Kasumi-1 (cell line): ENCODE measurements around the gene SLF1.
"Not testable (repeated sequence)": the region's sequence is repeated elsewhere in the genome, so short reads cannot be mapped to it uniquely, and the experiment has no call there.

Experiments
- DNase-seq, 2 experiments: peaks; one replicate each; lab custom pipeline; 2025; lab: John Stamatoyannopoulos, UW

The SLF1 gene

DNA sequence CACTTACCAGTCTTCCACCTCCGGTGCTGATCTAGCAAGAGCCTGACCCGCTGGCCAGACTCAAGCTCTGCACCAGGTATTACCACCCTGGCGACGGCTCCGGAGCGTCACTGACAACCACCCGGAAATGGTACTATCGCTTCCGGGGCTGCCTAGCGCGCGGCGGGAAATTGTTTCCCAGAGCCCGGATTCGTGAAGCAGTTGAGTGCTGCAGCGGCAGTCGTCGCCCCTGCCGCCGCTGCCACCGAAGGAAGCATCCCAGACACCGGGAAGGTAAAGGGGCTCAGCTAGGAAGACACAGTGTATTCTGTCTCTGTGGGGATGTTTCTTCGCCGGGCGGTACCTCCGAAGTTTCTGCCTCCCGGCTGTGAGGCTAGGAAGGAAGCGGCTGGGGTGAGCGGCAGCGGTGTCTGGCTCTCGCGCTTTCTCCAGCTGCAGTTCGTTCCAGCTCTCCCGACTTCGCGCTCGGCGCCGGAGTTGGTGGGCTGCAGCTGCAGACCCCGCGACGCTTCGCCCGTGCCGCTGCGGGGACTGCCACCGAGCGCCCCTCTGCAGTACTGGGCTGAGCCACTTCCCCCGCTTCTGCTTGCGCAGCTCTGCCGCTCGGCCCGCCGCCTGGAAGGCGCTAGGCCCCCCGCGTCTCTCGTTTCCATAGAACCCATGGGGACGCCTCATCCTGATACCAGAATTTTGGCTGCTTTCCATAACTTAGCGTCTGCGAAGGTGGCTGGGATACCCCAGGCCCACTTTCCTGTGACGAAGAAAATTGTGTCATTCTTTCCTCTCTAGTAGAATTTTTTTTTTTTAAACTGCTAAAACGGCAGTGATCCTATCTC, at the start of gene SLF1, which contains the start of gene KIAA0825:
SLF1 (plus strand) TSS at position 177 of the 836 bp plus-strand sequence. CDS start 10,142 bp downstream, outside the sequence.
KIAA0825 (minus strand) TSS at position 112 of the 836 bp plus-strand sequence. CDS start 81,478 bp downstream, outside the sequence.
- peak; percentile 88 to 91 for DNase-seq

DNA sequence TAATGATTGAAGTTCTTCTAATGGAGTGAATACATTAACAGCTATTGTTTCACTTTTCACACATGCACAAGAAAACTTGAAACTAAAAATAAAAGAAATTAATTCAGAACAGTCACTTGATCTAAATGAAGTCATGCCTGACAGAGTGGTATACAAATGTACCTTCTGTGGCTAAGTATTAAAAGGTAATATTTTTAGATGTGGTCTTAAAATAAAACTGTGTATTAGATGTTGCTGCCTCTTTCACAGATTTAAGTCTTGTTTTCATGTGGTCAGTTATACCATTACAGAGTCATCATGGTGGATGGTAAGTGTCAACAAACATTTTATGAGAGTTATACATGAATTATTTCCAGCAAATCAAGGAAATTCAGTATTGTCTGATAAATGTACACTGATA, 47.1 kb upstream of the SLF1 start:
- DNase-seq = no peak

DNA sequence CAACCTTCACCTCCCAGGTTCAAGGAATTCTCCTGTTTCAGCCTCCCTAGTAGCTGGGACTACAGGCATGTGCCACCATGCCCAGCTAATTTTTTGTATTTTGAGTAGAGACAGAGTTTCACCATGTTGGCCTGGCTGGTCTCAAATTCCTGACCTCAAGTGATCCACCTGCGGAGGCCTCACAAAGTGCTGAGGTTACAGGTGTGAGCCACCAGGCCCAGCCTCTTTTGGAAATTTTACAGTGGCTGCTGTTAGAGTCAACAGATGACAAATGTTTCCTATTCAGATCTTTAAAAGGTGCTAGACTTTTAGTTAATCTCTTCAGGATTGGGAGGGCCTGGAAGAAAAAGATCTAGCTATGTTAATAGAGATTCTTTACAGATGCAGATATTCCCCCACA, 45.1 kb upstream of the SLF1 start:
- not testable (repeated sequence) for DNase-seq

DNA sequence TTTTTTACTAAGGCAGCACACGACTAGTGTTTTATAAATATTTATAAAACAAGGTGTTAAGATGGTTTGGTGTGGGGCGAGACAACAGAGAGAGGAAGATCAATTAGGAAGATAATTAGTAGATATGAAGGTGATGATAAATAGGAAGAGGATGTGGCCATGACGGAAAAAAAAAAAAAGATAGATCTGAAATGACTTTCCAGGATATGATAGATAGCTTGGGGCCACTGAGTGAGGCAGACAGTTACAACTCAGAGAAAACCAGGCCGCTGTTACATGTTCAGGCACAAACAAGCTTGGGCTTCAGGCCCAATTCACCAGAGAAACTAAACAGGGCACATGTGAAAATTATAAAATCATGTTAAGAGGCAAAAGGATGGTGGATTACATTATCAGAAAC, 43.3 kb upstream of the SLF1 start:
- no peak for DNase-seq

DNA sequence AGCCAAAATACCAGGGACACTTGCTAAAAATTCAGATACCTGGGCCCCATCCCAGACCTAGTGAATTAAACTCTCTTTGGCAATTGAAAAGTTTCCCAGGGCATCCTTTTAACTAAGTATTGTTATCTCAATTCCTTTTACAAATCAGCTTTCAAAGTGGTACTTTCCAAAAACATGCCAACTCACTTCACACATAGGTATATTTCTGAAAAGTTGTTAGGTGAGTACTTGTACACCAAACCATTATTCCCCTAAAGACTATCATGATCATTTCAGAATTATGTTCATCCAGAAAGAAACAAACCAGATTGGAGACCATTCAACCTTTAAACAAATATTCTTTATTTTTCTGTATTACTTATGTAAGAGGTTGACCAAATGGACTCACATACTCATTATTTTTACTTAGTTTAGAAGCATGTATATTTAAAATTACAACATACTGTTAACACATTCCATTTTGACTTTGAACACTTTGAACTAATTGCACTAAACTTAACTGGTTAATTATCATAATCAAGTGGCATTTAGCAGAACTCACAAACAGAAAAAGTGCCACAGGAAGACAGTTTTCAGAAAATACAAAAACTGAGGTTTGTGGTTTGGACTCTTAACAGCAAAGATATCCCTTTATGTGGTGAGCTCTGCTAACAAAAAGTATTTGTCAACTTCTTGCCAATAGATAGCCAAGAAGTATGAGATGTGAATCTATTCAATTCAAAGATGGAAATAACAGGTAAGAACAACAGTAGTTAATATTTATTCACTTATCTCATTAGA, 40.8 kb upstream of the SLF1 start:
- DNase-seq = peak in 1 of 2 experiments; percentile 18

DNA sequence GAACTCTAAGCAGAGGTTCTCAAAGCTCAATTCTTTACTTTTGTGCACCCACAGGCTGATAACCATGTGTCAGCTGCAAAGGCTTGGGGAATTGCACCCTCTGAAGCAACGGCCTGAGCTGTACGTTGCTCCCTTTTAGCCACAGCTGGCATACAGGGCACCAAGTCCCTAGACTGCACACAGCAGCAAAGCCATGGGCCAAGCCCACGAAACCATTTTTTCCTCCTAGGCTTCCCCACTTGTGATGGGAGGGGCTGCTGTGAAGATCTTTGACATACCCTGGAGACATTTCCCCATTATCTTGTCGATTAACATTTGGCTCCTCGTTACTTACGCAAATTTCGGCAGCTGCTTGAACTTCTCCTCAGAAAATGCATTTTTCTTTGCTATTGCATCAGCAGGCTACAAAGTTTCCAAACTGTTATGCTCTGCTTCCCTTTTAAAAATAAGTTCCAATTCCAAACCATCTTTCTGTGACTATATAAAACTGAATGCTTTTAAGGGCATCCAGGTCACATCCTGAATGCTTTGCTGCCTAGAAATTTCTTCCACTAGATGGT, 23.1 kb upstream of the SLF1 start:
- DNase-seq = no peak

DNA sequence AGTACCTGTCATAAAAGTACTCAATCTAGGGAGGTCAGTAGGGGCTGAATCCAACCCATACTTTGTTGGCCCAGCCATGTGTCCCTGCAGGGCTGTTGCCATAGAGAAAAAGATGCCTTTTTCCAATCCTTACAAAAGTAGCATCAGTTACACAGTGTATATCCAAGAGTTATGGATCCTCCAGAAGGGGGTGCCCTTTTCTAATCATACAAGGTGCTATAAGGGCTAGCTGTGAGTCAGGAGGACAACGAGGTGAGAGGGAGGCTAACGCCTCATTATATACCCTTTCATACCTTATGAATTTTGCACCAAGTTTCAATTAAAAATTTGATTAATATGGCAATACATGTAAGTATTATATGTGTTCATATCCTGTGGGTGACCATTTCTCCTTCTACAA, 4.9 kb upstream of the SLF1 start:
- peak; percentile 2 to 16 for DNase-seq

DNA sequence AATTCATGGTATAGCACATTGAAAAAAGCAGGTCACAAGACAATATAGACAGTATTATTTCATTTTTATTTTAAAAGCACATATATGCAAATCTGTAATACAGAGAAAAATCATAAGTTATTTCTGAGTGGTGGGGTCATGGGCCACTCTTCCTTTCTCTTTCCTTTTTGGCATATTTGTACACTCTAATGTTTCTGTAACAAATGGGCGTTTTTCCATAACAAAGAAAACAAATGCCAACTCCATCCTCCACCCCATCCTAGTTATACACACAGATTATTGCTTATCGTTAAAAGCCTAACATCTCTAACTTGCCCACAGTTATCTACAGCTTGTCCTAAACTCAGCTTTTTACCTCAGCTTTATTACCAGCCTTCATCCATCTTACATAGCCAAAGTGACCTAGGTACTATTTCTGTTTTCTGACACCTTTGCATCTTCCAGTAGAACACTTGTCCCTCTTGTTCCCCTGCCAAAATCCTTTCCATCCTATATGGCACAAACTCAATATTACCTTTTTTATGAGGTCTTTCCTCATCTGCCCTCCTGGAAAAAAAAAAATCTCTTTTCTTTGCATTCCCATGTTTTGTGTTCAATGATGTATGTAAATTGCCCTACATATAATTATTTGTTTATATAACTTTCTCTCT, 4.2 kb upstream of the SLF1 start:
- DNase-seq = no peak

DNA sequence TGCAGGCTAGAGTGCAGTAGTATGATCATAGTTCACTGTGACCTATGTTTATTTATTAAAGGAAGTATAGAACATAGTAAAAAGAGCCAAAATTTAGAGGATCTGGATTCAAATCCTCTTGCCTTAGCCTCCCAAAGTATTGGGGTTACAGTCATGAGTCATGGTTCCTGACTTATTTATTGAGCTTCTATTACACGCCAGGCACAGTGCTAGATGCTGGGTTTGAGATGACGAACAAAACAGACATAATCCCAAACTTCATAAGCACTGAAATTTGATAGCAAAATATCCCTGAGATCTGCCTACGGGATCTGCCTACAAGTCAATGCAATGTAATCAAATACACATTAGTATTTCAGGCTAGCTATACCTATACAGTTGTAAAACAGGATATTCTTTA, 2.6 kb upstream of the SLF1 start:
- no peak for DNase-seq

DNA sequence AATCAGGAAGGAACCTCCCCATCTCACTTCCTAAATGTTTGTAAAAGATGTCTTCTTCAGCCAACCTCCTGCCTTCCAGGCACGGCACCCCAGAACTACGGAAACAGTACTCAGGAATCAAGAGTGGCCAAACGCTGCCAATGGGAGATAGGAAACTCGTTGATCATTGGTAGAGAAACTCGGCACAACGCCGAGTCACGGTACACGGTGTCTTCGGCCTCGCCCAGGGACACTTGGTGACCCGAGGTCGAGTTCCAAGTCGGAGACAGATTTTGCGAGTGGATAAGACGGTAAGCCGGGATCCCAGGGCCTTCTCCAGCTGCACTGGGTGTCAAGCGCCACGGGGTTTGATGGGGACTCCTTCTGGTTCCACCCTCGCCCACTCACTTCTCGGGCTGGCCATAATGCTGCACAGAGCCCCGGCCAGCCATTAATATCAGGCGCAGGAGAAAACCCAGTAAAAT, 408 bp upstream of the SLF1 start:
- DNase-seq = peak; percentile 61 to 75

DNA sequence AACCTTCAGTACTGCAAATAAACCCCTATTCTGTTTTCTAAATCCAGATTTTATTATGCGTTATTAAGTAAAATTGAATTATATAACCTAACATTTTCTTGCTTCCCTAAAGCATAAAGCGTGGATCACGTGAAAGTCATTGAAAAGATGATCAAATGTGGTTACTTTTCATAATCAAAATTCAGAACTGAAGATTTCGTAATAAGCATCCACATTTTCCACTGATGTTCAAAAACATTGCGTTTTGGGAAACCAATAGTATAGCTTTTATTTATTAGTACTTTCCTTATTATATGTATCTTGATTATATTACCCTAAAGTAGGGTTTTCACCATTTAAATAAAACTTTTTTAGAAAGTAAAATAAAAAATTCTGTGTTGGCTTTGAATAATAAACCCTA, 1.8 kb downstream of the SLF1 start:
- no peak for DNase-seq

DNA sequence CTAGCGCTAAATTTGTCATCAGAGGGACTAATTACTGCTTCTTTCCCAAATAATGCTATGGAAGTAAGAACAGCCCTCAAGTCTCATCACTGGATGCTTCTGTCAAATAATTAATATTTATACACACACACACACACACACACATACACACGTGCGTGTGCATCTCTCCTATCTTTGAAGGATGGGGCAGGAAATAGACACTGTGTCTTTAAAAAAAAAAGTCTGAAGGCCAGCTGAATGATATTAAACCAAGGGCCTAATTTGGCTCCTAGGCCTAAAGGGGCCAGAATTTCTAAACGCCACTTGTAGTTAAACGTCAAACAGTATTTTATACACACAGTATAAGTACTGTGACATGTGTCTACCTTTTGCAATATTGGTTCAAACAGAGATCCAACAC, 3.3 kb downstream of the SLF1 start:
- no peak for DNase-seq

DNA sequence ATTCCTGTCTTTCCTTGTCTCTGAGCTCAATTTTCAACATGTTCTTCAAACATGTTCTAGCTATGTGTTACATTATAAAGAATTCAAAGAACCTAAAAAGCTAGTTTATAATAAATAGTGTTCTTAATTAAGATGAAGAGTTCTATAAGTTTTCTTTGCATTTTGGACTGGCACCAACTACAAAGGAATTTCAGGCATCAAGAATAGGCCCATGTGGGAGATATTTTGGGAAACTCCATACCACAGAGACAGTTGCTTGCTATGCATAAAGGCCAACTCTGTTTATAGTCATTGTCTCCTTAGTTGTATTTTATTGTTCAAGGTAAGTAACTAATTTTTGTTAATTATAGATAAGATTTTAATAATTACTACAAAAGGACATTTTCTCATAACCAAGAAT, 4.5 kb downstream of the SLF1 start:
- no peak for DNase-seq

DNA sequence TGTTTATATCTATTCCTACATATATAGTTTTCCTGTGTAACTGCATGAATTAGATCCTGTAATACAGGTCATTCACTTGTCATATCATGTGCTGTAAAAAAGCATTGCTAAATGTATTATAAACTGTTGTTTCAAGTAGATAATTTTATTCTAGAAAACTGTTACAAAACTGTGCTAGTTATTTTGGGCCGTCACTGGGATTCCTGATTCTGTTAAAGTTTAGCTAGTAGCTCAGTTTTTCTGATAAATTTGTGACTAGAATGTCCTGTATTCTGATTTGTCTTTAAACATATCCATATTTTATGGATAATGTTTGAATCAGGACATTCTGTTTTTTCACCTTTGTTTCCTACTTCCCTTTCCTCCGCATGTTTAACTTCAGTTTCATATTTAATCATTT, 5.4 kb downstream of the SLF1 start:
- DNase-seq = no peak

DNA sequence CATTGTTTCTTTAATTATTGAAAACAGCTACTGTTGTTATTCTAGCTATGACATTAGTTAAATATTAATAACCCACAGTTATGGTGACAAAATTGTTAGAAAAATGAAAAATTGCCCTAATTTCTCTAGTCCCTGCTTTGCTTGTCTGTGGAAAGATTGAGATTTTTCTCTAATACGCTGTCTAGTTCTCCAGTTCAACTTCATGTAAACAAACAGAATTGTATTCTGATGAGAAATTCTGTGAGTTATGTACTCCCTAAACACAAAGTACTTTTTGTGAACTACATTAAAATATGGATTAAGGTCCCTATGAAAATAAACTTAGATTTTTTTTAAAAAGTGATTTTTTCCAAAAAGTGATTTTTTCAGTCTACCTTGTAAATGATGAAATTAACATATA, 8.7 kb downstream of the SLF1 start:
- DNase-seq = no peak

DNA sequence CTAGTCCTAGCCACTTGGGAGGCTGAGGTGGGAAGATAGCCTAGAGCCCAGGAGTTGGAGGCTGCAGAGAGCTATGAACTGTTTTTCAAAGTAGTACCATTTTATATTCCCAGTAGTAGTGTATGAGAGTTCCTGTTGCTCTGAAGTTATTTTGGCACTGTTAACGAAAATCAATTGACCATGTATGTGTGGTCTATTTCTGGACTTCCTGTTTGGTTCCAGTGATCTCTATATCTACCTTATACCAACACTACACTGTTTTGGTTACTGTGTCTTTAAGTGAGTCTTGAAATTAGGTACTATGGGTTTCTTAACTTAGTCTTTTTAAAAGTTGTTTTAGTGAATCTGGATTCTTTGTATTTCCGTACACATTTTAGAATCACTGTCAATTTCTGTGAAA, 13.6 kb downstream of the SLF1 start:
- no peak for DNase-seq

DNA sequence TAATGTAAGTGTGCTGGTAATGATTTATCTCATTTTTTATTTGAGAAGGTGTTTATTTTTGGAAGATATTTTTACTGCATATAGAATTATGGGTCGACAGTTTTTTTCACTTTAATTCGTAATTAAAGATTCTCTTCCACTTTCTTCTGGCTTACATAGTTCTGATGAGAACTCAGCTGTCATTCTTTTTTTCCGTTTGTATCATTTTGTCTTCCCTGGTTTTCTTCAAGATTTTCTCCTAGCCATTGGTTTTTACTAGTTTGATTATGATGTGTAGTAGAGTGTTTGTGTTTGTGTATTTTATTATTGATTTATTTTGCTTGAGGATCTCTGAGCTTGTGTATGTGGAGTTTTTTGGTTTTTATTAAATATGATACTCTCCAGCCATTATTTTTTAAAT, 21.7 kb downstream of the SLF1 start:
- no peak for DNase-seq

DNA sequence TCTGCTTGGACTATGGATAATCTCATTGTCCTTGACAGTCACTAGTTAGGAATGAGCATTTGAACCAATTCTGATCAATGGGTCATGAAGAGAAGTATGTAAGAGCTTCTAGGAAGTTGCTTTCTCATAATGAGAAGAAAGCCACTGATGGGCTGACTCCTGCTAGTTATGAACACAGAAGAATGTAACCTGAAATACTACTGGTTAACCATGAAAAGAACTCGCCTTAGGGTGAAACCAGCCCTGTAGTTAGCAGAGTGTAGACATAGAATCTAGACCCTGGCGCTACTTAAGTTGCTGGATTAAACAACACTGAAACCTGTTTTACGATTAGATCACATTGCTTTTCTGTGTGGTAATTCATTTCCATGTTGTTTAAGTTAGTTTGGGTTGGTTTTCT, 26.6 kb downstream of the SLF1 start:
- DNase-seq = no peak

DNA sequence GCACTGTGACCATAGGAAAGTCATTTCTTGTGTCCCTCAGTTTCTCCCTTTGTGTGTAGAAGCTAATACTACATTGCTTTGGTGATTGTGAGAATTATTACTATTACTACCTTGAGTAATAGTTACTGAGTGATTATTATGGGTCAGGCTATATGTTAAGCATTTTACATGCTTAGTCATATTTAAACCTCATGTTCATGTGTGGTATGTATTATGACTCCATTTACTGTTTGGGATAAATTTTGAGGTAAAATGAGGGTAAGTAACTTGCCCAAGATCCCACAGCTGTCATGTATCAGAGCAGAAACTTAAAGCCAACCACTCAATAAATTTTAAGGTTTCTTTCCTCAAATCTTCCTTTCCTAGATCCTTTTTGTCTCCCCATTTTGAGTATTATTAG, 28.3 kb downstream of the SLF1 start:
- DNase-seq = no peak

DNA sequence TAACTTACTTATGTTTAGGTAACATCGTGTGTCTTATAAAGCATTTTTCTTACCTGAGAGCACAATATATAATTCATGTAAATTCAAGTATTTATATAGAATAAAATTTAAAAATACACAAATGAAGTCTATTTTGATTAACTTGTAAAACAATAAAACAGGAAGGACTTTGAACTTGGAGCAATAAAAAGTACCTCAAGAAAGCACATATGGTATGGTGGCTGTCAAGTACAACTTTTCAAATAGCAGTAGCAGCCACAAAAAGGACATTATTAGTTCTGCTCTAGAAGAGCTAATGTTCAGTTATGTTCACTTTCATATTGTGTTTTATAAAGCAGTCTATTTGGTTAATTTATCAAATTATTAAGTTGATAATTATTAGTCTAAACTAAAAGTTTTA, 31.4 kb downstream of the SLF1 start:
- no peak for DNase-seq

DNA sequence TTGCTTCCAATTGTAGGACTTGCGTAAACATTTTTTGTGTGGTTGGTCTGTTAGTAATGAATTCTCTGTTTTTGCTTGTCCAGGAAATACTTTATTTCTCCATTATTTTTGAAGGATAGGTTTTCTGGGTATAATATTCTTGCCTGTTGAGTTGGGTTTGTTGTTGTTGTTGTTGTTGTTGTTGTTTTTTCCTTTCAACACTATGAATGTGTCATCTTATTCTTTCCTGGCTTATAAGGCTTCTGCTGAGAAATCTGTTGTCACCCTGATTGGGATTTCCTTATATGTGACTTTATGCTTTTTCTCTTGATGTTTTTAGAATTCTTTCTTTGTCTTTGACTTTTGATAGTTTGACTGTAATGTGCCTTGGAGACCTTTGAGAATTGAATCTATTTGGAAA, 39.8 kb downstream of the SLF1 start:
- no peak for DNase-seq

DNA sequence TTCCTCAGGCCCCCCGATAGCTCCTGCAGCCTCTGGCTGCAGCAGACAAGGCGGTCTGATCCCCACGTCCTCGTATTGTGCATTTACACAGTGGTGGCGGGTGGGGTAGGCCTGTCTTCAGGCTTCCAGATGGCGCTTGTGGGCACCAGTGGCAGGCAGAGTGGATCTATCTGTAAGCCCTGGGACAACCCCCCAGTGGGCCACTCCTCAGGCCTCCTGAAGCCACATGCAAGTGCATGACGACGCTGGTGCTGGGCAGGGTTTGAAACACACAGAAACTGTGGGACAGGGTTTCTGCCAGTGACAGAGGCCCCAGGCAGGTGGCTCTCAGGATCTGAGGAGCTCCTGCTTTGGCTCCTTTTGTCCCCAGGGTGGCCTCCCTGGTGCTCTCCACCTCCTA, 42.0 kb downstream of the SLF1 start:
- no peak for DNase-seq
